ENCODE data around the gene PICALM. TPM values are rescaled to one million over a fixed set of nuclear protein-coding genes. Genes with fewer than 3 reads are reported as not detected.

Gene PICALM
- total and polyA plus RNA-seq, 2 of the 8 experiments (the other 6 are each of a cell fraction or from before 2014, with no cell fraction given): 69.4 to 71.3 TPM

GRCh38 chr11:86079421-86079820 lies 10.5 kb upstream of the PICALM start (continued):
- no peak for TF ChIP-seq SP1 (IDR thresholded peaks at IDR 0.05; ENCODE audit: low read depth, low read length)
- TF ChIP-seq EP300 (IDR thresholded peaks at IDR 0.05; ENCODE audit: borderline replicate concordance in 1 of 2, low read depth in 2 of 2, low read length in 2 of 2): no peak
- TF ChIP-seq SIN3A (conservative IDR thresholded peaks at IDR 0.05 in 1 of 2, IDR thresholded peaks at IDR 0.05 in 1 of 2; ENCODE audit: low read depth in 1 of 2, low read length in 2 of 2): no peak
- TF ChIP-seq HDAC6 (IDR thresholded peaks at IDR 0.05; ENCODE audit: low read depth, low read length): no peak
- no peak for TF ChIP-seq JUN (IDR thresholded peaks at IDR 0.05; ENCODE audit: low read depth, low read length)

Measured in H1 (cell line).